22Rv1 (cell line): ENCODE data around the gene NRM.
"Not testable (repeated sequence)": the region's sequence is repeated elsewhere in the genome, so short reads cannot be mapped to it uniquely, and the experiment has no call there.

Experiments used
- CTCF ChIP-seq: fragments of 450-650 bp; IDR thresholded peaks from 2 replicates; pipeline ENCODE4 v1.5.1; 2017; ENCODE audit warnings: mild to moderate bottlenecking
- ZFX ChIP-seq: fragments of 450-650 bp; IDR thresholded peaks from 2 replicates; pipeline ENCODE4 v1.6.1; 2017; ENCODE audit warnings: antibody characterized with exemption, borderline replicate concordance

- not testable (repeated sequence) for TF ChIP-seq CTCF, ZFX
These were observed 32.9 kb downstream of the NRM start for GRCh38 chr6:30657922-30658321.
